GM13977 (cell line): ENCODE results near the gene DUSP8.

Experiments used
- DNase-seq: peaks from one replicate; pipeline ENCODE4 v3.0.0; 2012; ENCODE audit warnings: low spot score
- CTCF ChIP-seq: IDR thresholded peaks from 2 replicates; pipeline ENCODE4 v1.5.1; 2012; ENCODE audit warnings: mild to moderate bottlenecking, control low read depth; ENCODE audit not compliant: insufficient read depth; ENCODE audit errors: extremely low read depth, missing control alignments
- in situ Hi-C: fragments of 300-500 bp; cut with MboI; formaldehyde crosslinking; loops from one replicate; pipeline ENCODE4 v1.12.0; 2022; ENCODE audit warnings: low sequenced_read_pairs, low pct_unique_long_range_greater_than_20kb, mixed read lengths, inconsistent platforms; ENCODE audit not compliant: unreplicated experiment

The DUSP8 gene

GRCh38 chr11:1574933-1575242 lies 2.8 kb upstream of the DUSP8 start:
- in situ Hi-C loops, result no loop called here
- TF ChIP-seq CTCF, result no peak
- no peak for DNase-seq

- in situ Hi-C loops, result no loop called here
- peak; percentile 99 for TF ChIP-seq CTCF
- peak; percentile 86 for DNase-seq
Observed at GRCh38 chr11:1574238-1574932, 2.3 kb upstream of the DUSP8 start.

- DNase-seq, result peak; percentile 35
- no peak for TF ChIP-seq CTCF
- in situ Hi-C loops, result no loop called here
Observed at GRCh38 chr11:1573903-1574237, 1.8 kb upstream of the DUSP8 start.

- peak; percentile 35 for DNase-seq
Observed at GRCh38 chr11:1573077-1573902, 1.2 kb upstream of the DUSP8 start.

GRCh38 chr11:1571760-1572196 lies 293 bp downstream of the DUSP8 start:
- no peak for TF ChIP-seq CTCF
- in situ Hi-C loops, result no loop called here
- DNase-seq, result no peak

More at GRCh38 chr11:1573077-1573902, 1.2 kb upstream of the DUSP8 start:
- in situ Hi-C loops, result no loop called here
- no peak for TF ChIP-seq CTCF

- no peak for DNase-seq
- in situ Hi-C loops, result no loop called here
Observed at GRCh38 chr11:1570896-1571759, 943 bp downstream of the DUSP8 start.

More at GRCh38 chr11:1570896-1571759, 943 bp downstream of the DUSP8 start:
- no peak for TF ChIP-seq CTCF
